HCT116 (cell line): Measurements from ENCODE around the gene ZSWIM8.

Source experiments
- CTCF ChIP-seq, 3 experiments: fragments of 200-600 bp in 1 of 3; sonication (generic) in 1 of 3; IDR thresholded peaks in 2 of 3; conservative IDR thresholded peaks in 1 of 3; 2 replicates each; pipeline ENCODE4 v1.5.1; 2012 to 2017; ENCODE audit warnings: low read depth in 2 of 3, low read length in 2 of 3, antibody characterized with exemption in 1 of 3, borderline replicate concordance in 1 of 3, control low read depth in 1 of 3, mild to moderate bottlenecking in 1 of 3, mixed read lengths in 1 of 3, mixed run types in 1 of 3, moderate library complexity in 1 of 3; ENCODE audit not compliant: insufficient read depth in 1 of 3
- EZH2 ChIP-seq: fragments of 200-600 bp; sonication (generic); IDR thresholded peaks from 2 replicates; pipeline ENCODE4 v1.6.1; 2017; ENCODE audit warnings: antibody characterized with exemption, mixed run types
- EZH2phosphoT487 ChIP-seq: fragments of 200-600 bp; IDR thresholded peaks from 2 replicates; pipeline ENCODE4 v1.6.1; 2018; ENCODE audit warnings: antibody characterized with exemption, borderline replicate concordance
- POLR2A ChIP-seq: IDR thresholded peaks from 2 replicates; pipeline ENCODE4 v1.7.0; 2011; ENCODE audit warnings: borderline replicate concordance; ENCODE audit not compliant: insufficient read depth, insufficient read length; ENCODE audit errors: extremely low read depth
- REST ChIP-seq: IDR thresholded peaks from 2 replicates; pipeline ENCODE4 v1.6.1; 2012; ENCODE audit warnings: low read depth
- TCF7L2 ChIP-seq: IDR thresholded peaks from 2 replicates; pipeline ENCODE4 v1.7.0; 2011; ENCODE audit warnings: borderline replicate concordance, inconsistent platforms; ENCODE audit not compliant: insufficient read depth, insufficient read length; ENCODE audit errors: extremely low read depth

- TF ChIP-seq EZH2 = no peak
- no peak for TF ChIP-seq CTCF (IDR thresholded peaks at IDR 0.05 in 2 of 3, conservative IDR thresholded peaks at IDR 0.05 in 1 of 3; ENCODE audit: borderline replicate concordance in 1 of 3, insufficient read depth in 1 of 3, low read depth in 2 of 3, low read length in 2 of 3)
- TF ChIP-seq POLR2A = no peak
- no peak for TF ChIP-seq EZH2phosphoT487
- TF ChIP-seq REST = no peak
- no peak for TF ChIP-seq TCF7L2
These were observed 40.8 kb upstream of the ZSWIM8 start for GRCh38 chr10:73744664-73744975.
